Measurements from ENCODE around the gene CBLIF.
"Not testable (repeated sequence)": the region's sequence is repeated elsewhere in the genome, so short reads cannot be mapped to it uniquely, and the experiment has no call there.

CBLIF gene

GRCh38 chr11:59791639-59792038, 53.7 kb downstream of the CBLIF start:
- no peak for DNase-seq

GRCh38 chr11:59787816-59788215, 57.5 kb downstream of the CBLIF start:
- DNase-seq = no peak

GRCh38 chr11:59787255-59787588, 58.1 kb downstream of the CBLIF start:
- DNase-seq = no peak

- no peak for DNase-seq
Observed at GRCh38 chr11:59785818-59786217, 59.5 kb downstream of the CBLIF start.

GRCh38 chr11:59784441-59784840, 60.9 kb downstream of the CBLIF start:
- not testable (repeated sequence) for DNase-seq

GRCh38 chr11:59783632-59784090, 61.6 kb downstream of the CBLIF start:
- DNase-seq = no peak

- DNase-seq = no peak
Observed at GRCh38 chr11:59782080-59782479, 63.2 kb downstream of the CBLIF start.

GRCh38 chr11:59779487-59779886, 65.8 kb downstream of the CBLIF start:
- no peak for DNase-seq
